Metanephros (tissue), 1 donor: ENCODE results near the gene ISY1. TPM values are rescaled to one million over a fixed set of nuclear protein-coding genes. Genes with fewer than 3 reads are reported as not detected.

Source experiments
- total RNA-seq: library from RNA; depleted of rRNA; stranded (reverse); fragments of >200 nt; gene quantifications from one replicate; pipeline ENCODE4 v1.2.3, GENCODE V29; 2014

Gene ISY1
- total RNA-seq: 23.4 TPM

GRCh38 chr3:129160891-129161859 lies at the start of gene ISY1:
Gene ISY1 (minus strand): TSS chr3:129161063. CDS start chr3:129160975, 88 bp downstream.

DNA sequence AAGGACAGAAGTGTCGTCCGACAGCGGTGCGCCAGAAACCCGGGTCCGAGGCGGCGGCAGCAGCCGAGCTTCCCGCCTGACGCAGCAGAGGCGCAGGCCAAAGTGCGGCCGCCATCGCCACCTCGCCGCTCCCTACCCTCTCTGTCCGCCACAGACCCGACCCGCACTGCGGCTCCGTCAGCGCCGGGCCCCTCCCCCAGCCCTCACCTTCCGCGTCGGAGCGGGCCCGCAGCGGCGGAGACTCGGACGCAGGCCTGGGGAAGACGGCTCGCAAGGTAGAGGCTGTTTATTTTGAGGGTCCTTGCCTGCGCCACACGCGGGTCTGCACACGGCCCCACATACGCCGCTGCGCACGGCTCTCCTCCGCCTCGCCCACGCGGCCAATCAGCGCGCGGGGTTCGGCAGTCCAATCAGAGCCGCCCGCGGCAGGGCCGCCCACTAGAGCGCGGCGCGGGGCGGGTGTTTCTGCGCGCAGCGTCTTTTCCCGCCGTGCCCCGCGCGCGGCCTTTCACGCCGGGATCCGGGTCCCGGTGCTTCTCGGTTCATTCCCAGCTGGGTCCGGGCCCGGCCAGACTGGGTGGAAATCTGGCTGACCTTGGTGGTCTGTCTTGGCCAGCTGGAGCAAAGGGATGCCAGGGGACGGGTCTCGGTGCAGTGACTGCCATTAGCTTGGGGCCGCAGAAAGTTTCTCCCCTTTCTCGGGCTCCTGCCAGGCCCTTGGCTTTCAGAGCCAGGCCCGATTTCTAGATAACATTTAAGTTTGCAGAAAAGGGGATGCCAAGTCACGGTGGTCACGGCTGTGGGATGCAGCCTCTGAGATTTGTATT lies 22.9 kb upstream of the ISY1 start, which contains the start of gene CNBP:
CNBP (minus strand) TSS at position 328 of the 827 bp plus-strand sequence. CDS start 12,139 bp downstream, outside the sequence.

GRCh38 chr3:129121792-129122411 lies 39.0 kb downstream of the ISY1 start, which contains the start of gene RAB43:
Gene RAB43 (minus strand): TSS chr3:129121804. CDS start chr3:129121489, 315 bp downstream.

Other genes with a start within 250 kb of the ISY1 start
- 0.70 TPM for gene CFAP92, start 167.0 kb downstream of the ISY1 start, total RNA-seq
- 5.0 TPM for gene EFCC1, start 159.8 kb downstream of the ISY1 start, total RNA-seq
- 3.8 TPM for gene GP9, start 100.3 kb downstream of the ISY1 start, total RNA-seq
- gene RAB43, start 39.3 kb downstream of the ISY1 start, total RNA-seq: 11.8 TPM
- gene CNBP, start 22.8 kb upstream of the ISY1 start, total RNA-seq: 237 TPM
- 129 TPM for gene COPG1, start 88.5 kb upstream of the ISY1 start, total RNA-seq
- 26.6 TPM for gene HMCES, start 117.8 kb upstream of the ISY1 start, total RNA-seq